HEK293 (cell line): ENCODE data around the gene MS4A10.

ENCODE experiments used
- CTCF ChIA-PET: fragments of 350-600 bp; formaldehyde crosslinking; extraction: SDS; loops from one replicate; lab custom pipeline; 2021; ENCODE audit warnings: antibody characterized with exemption; lab: Yijun Ruan, JAX
- POLR2A ChIA-PET: fragments of 300-600 bp; formaldehyde crosslinking; extraction: SDS; loops from one replicate; lab custom pipeline; 2020; ENCODE audit warnings: antibody characterized with exemption, inconsistent platforms; lab: Yijun Ruan, JAX
- H3K27ac ChIP-seq: fragments of 200-500 bp; sonication (Bioruptor generic); 2 replicates; pipeline ENCODE4 v1.5.1; 2014; ENCODE audit warnings: low read depth, low read length, control low read depth, inconsistent platforms; ENCODE audit errors: extremely low read depth
- H3K36me3 ChIP-seq, 2 experiments: fragments of 200-500 bp in 1 of 2; sonication (Bioruptor generic) in 1 of 2; 1 replicate in 1 of 2; 2 replicates in 1 of 2; pipeline ENCODE4 v1.5.1; 2014 to 2017; ENCODE audit warnings: inconsistent platforms in 2 of 2, low read length in 2 of 2; ENCODE audit not compliant: control insufficient read depth in 2 of 2, insufficient read depth in 1 of 2
- H3K4me1 ChIP-seq: fragments of 200-500 bp; sonication (Bioruptor generic); 2 replicates; pipeline ENCODE4 v1.5.1; 2014; ENCODE audit warnings: mild to moderate bottlenecking, low read length, inconsistent platforms; ENCODE audit not compliant: control insufficient read depth, insufficient read depth
- H3K4me3 ChIP-seq: 2 replicates; pipeline ENCODE4 v1.5.1; 2011; ENCODE audit warnings: low read depth, mild to moderate bottlenecking, control low read depth, low read length, moderate library complexity
- H3K9me3 ChIP-seq: fragments of 200-500 bp; sonication (Bioruptor generic); 2 replicates; pipeline ENCODE4 v1.5.1; 2014; ENCODE audit warnings: low read depth, low read length, inconsistent platforms; ENCODE audit not compliant: control insufficient read depth, insufficient read depth
- IKZF3 ChIP-seq: fragments of 450-650 bp; IDR thresholded peaks from 2 replicates; pipeline ENCODE4 v1.5.0; 2018; ENCODE audit warnings: missing biosample characterization, mild to moderate bottlenecking, missing genetic modification characterization, moderate library complexity
- KLF10 ChIP-seq: fragments of 450-650 bp; IDR thresholded peaks from 2 replicates; pipeline ENCODE4 v1.5.1; 2018; ENCODE audit warnings: missing biosample characterization, mild to moderate bottlenecking, missing genetic modification characterization
- SCRT2 ChIP-seq: fragments of 450-650 bp; formaldehyde crosslinking; IDR thresholded peaks from 2 replicates; pipeline ENCODE4 v1.5.1; 2016; ENCODE audit warnings: missing biosample characterization, missing genetic modification characterization
- ZNF10 ChIP-seq: fragments of 450-650 bp; formaldehyde crosslinking; IDR thresholded peaks from 2 replicates; pipeline ENCODE4 v1.5.1; 2017; ENCODE audit warnings: missing biosample characterization, missing genetic modification characterization
- ZNF157 ChIP-seq: fragments of 450-650 bp; formaldehyde crosslinking; IDR thresholded peaks from 2 replicates; pipeline ENCODE4 v1.5.1; 2016; ENCODE audit warnings: missing biosample characterization, missing genetic modification characterization
- ZNF214 ChIP-seq: fragments of 450-650 bp; formaldehyde crosslinking; IDR thresholded peaks from 2 replicates; pipeline ENCODE4 v1.5.1; 2017; ENCODE audit warnings: missing biosample characterization, mild to moderate bottlenecking, missing genetic modification characterization, borderline replicate concordance
- ZNF302 ChIP-seq: fragments of 450-650 bp; formaldehyde crosslinking; IDR thresholded peaks from 2 replicates; pipeline ENCODE4 v1.5.1; 2016; ENCODE audit warnings: missing biosample characterization, missing genetic modification characterization, low read depth
- ZNF366 ChIP-seq: fragments of 450-650 bp; formaldehyde crosslinking; conservative IDR thresholded peaks from 2 replicates; pipeline ENCODE4 v1.5.1; 2016; ENCODE audit warnings: missing biosample characterization, missing genetic modification characterization
- ZNF394 ChIP-seq: fragments of 450-650 bp; formaldehyde crosslinking; IDR thresholded peaks from 2 replicates; pipeline ENCODE4 v1.5.1; 2016; ENCODE audit warnings: missing biosample characterization, missing genetic modification characterization, mild to moderate bottlenecking, moderate library complexity, borderline replicate concordance
- ZNF404 ChIP-seq: fragments of 450-650 bp; formaldehyde crosslinking; IDR thresholded peaks from 2 replicates; pipeline ENCODE4 v1.5.1; 2017; ENCODE audit warnings: missing biosample characterization, missing genetic modification characterization
- ZNF416 ChIP-seq: fragments of 450-650 bp; formaldehyde crosslinking; IDR thresholded peaks from 2 replicates; pipeline ENCODE4 v1.5.1; 2016; ENCODE audit warnings: missing biosample characterization, missing genetic modification characterization
- ZNF521 ChIP-seq: fragments of 450-650 bp; formaldehyde crosslinking; IDR thresholded peaks from 2 replicates; pipeline ENCODE4 v1.5.1; 2017; ENCODE audit warnings: missing biosample characterization, mild to moderate bottlenecking, missing genetic modification characterization
- ZNF548 ChIP-seq: fragments of 450-650 bp; formaldehyde crosslinking; IDR thresholded peaks from 2 replicates; pipeline ENCODE4 v1.5.1; 2016; ENCODE audit warnings: missing biosample characterization, missing genetic modification characterization
- ZNF580 ChIP-seq: fragments of 450-650 bp; formaldehyde crosslinking; IDR thresholded peaks from 2 replicates; pipeline ENCODE4 v1.5.1; 2016; ENCODE audit warnings: missing biosample characterization, missing genetic modification characterization
- ZNF660 ChIP-seq: fragments of 450-650 bp; IDR thresholded peaks from 2 replicates; pipeline ENCODE4 v1.5.1; 2018; ENCODE audit warnings: missing biosample characterization, mild to moderate bottlenecking, missing genetic modification characterization
- ZNF677 ChIP-seq: fragments of 450-650 bp; IDR thresholded peaks from 2 replicates; pipeline ENCODE4 v1.5.0; 2018; ENCODE audit warnings: missing biosample characterization, mild to moderate bottlenecking, missing genetic modification characterization, moderate library complexity
- ZSCAN30 ChIP-seq: fragments of 450-650 bp; IDR thresholded peaks from 2 replicates; pipeline ENCODE4 v1.5.1; 2018; ENCODE audit warnings: missing biosample characterization, mild to moderate bottlenecking, missing genetic modification characterization, moderate library complexity
- TF ChIP-seq, protein P1 (sequence below): fragments of 450-650 bp; formaldehyde crosslinking; IDR thresholded peaks from 2 replicates; pipeline ENCODE4 v1.5.1; 2016; ENCODE audit warnings: missing biosample characterization, missing genetic modification characterization
- TF ChIP-seq, protein P2 (sequence below): fragments of 450-650 bp; formaldehyde crosslinking; IDR thresholded peaks from 2 replicates; pipeline ENCODE4 v1.5.1; 2016; ENCODE audit warnings: missing biosample characterization, missing genetic modification characterization, borderline replicate concordance

MS4A10 gene

DNA sequence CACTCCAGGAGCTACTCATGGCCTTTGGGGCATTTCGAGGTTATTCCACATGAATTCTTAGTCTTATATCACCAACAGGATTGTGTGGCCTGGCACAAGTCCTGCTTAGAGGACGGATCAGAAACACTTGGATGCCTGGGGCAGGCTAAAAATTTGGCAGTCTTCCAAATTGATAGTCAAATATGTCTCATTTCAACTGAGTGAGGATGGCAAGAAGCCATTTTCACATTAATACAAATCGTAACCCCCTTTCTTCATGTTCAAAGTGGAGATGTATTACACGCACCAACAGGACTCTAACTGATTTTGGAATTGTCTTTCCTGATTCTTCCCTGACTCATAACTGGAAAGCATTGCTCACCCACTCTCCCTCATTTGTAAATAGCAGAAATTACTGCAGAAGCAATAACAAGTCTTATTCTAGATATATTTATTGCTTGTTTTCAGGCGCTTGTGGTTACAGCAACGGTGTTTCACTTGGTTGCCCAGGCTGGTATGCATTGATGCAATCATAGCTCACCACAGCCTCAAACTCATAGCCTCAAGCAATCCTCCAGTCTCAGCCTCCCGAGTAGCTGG lies 46.5 kb downstream of the MS4A10 start:
- H3K9me3 ChIP-seq: no peaks in the 10 kb centered on the region
- H3K4me1 ChIP-seq: no peaks in the 10 kb centered on the region
- H3K4me3 ChIP-seq: no peak overlapping the region
- H3K36me3 ChIP-seq: no peaks in the 10 kb centered on the region
- no peak overlapping the region for H3K27ac ChIP-seq
- POLR2A ChIA-PET: interaction anchor here (1.7 to 1.8 kb wide), 2 partner anchors 56 to 70 kb away, joined by 4 to 6 read pairs; no protein-coding TSS in a partner anchor
- no peak for TF ChIP-seq ZNF394 (tag by site-specific recombination)
- 0 out of 2 replicates have a peak, but pooled peaks have one; percentile 17 for TF ChIP-seq ZNF660 (tag by site-specific recombination)
- CTCF ChIA-PET: interaction anchor here (0.6 to 4.3 kb wide), 56 partner anchors 9 to 1312 kb away, joined by 3 to 95 read pairs (median 4); partner anchors contain the start of genes CCDC86, MS4A8, PTGDR2 and TMEM109

DNA sequence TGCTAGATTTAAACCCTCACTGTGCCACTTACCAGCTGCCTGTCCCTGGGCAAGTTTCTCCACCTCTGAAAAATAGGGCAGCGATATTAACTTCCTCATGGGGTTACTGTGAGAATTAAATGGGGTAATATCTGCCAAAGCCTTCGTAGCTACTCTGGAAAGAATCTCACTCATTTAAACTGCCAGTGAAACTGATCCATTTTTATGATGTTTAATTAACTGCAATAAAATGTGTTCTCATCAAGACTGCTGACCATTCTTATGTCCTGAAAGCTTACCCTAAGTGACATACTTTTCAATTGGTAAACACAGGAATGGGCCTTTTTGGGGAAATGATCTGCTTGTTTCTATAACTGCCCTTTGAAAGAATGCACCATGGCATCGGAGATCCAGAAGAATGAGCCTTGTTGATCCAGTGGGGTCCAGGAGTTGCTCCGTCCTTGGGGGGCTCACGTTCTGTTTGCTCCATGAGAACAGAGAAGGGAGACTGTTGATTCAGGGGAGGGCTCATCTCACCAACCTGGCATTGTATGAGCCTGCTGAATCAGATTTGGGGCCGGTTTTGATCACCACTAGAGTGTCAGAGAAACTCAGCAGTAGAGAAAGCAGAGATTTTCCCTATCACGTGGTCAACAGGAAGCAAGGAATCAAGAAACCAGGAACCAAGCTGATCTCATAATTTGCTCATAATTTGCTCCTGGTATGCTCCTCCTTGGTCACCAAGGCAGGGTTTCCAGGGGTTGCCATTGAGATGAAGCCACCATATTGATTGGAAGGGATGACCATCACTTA lies 49.8 kb downstream of the MS4A10 start:
- no peaks in the 10 kb centered on the region for H3K4me1 ChIP-seq
- no peak overlapping the region for H3K27ac ChIP-seq
- no peaks in the 10 kb centered on the region for H3K36me3 ChIP-seq
- POLR2A ChIA-PET: no interaction called here
- H3K4me3 ChIP-seq: no peak overlapping the region
- no peak for TF ChIP-seq KLF10 (tag by site-specific recombination)
- no peak for TF ChIP-seq ZNF214 (tag by site-specific recombination)
- no peak for TF ChIP-seq ZNF366
- TF ChIP-seq SCRT2 (tag by site-specific recombination): no peak
- TF ChIP-seq ZNF302: no peak
- no peak for TF ChIP-seq ZNF677 (tag by site-specific recombination)
- TF ChIP-seq ZSCAN30 (tag by site-specific recombination): no peak
- TF ChIP-seq, protein P1, sequence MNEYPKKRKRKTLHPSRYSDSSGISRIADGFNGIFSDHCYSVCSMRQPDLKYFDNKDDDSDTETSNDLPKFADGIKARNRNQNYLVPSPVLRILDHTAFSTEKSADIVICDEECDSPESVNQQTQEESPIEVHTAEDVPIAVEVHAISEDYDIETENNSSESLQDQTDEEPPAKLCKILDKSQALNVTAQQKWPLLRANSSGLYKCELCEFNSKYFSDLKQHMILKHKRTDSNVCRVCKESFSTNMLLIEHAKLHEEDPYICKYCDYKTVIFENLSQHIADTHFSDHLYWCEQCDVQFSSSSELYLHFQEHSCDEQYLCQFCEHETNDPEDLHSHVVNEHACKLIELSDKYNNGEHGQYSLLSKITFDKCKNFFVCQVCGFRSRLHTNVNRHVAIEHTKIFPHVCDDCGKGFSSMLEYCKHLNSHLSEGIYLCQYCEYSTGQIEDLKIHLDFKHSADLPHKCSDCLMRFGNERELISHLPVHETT (tag by site-specific recombination): no peak
- TF ChIP-seq, protein P2, sequence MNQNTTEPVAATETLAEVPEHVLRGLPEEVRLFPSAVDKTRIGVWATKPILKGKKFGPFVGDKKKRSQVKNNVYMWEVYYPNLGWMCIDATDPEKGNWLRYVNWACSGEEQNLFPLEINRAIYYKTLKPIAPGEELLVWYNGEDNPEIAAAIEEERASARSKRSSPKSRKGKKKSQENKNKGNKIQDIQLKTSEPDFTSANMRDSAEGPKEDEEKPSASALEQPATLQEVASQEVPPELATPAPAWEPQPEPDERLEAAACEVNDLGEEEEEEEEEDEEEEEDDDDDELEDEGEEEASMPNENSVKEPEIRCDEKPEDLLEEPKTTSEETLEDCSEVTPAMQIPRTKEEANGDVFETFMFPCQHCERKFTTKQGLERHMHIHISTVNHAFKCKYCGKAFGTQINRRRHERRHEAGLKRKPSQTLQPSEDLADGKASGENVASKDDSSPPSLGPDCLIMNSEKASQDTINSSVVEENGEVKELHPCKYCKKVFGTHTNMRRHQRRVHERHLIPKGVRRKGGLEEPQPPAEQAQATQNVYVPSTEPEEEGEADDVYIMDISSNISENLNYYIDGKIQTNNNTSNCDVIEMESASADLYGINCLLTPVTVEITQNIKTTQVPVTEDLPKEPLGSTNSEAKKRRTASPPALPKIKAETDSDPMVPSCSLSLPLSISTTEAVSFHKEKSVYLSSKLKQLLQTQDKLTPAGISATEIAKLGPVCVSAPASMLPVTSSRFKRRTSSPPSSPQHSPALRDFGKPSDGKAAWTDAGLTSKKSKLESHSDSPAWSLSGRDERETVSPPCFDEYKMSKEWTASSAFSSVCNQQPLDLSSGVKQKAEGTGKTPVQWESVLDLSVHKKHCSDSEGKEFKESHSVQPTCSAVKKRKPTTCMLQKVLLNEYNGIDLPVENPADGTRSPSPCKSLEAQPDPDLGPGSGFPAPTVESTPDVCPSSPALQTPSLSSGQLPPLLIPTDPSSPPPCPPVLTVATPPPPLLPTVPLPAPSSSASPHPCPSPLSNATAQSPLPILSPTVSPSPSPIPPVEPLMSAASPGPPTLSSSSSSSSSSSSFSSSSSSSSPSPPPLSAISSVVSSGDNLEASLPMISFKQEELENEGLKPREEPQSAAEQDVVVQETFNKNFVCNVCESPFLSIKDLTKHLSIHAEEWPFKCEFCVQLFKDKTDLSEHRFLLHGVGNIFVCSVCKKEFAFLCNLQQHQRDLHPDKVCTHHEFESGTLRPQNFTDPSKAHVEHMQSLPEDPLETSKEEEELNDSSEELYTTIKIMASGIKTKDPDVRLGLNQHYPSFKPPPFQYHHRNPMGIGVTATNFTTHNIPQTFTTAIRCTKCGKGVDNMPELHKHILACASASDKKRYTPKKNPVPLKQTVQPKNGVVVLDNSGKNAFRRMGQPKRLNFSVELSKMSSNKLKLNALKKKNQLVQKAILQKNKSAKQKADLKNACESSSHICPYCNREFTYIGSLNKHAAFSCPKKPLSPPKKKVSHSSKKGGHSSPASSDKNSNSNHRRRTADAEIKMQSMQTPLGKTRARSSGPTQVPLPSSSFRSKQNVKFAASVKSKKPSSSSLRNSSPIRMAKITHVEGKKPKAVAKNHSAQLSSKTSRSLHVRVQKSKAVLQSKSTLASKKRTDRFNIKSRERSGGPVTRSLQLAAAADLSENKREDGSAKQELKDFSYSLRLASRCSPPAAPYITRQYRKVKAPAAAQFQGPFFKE (tag by site-specific recombination): no peak
- no peak for TF ChIP-seq ZNF521 (tag by site-specific recombination)
- no peak for TF ChIP-seq IKZF3
- no peak for TF ChIP-seq ZNF580 (tag by site-specific recombination)
- TF ChIP-seq ZNF548 (tag by site-specific recombination): no peak
- TF ChIP-seq ZNF404 (tag by site-specific recombination): no peak
- no peak for TF ChIP-seq ZNF416 (tag by site-specific recombination)
- no peak for TF ChIP-seq ZNF10 (tag by site-specific recombination)
- TF ChIP-seq ZNF157: no peak
- H3K9me3 ChIP-seq: no peaks in the 10 kb centered on the region
- CTCF ChIA-PET: interaction anchor here (0.5 to 1.9 kb wide), 4 partner anchors 53 to 1027 kb away, joined by 3 to 8 read pairs (median 5); no protein-coding TSS in a partner anchor
